NB4 (cell line): ENCODE measurements around the gene ONECUT3.

Experiments
- CTCF ChIP-seq: IDR thresholded peaks from one replicate; pipeline ENCODE4 v1.5.1; 2012; ENCODE audit warnings: low read depth, low read length
- MAX ChIP-seq: IDR thresholded peaks from 2 replicates; pipeline ENCODE4 v1.6.1; 2011; ENCODE audit warnings: low read depth, low read length
- POLR2A ChIP-seq: IDR thresholded peaks from 2 replicates; pipeline ENCODE4 v1.6.1; 2011; ENCODE audit warnings: mild to moderate bottlenecking; ENCODE audit not compliant: insufficient read length; ENCODE audit errors: extremely low read depth

GRCh38 chr19:1744822-1745563, 8.3 kb upstream of the ONECUT3 start:
- TF ChIP-seq POLR2A: no peak
- TF ChIP-seq CTCF: no peak
- no peak for TF ChIP-seq MAX
